HFFc6 (cell line): ENCODE measurements around the gene FAM171A1. TPM values are rescaled to one million over a fixed set of nuclear protein-coding genes. Genes with fewer than 3 reads are reported as not detected.

Experiments used
- DNase-seq: peaks from one replicate; pipeline ENCODE4 v3.0.0-alpha.2; 2018
- H3K27ac Mint-ChIP-seq: 2 replicates; pipeline ENCODE4 v1.8.0; 2020; ENCODE audit warnings: mild to moderate bottlenecking, mixed read lengths
- H3K27me3 Mint-ChIP-seq: 2 replicates; pipeline ENCODE4 v1.8.0; 2021; ENCODE audit warnings: mild to moderate bottlenecking, moderate library complexity, mixed read lengths; ENCODE audit not compliant: insufficient read depth
- H3K36me3 Mint-ChIP-seq: 2 replicates; pipeline ENCODE4 v1.8.0; 2021; ENCODE audit warnings: low read depth, mixed read lengths
- H3K4me1 Mint-ChIP-seq: 2 replicates; pipeline ENCODE4 v1.8.0; 2020; ENCODE audit warnings: low read depth, mixed read lengths
- H3K4me3 Mint-ChIP-seq: 2 replicates; pipeline ENCODE4 v1.8.0; 2020; ENCODE audit warnings: mild to moderate bottlenecking, moderate library complexity, mixed read lengths
- H3K9me3 Mint-ChIP-seq: 2 replicates; pipeline ENCODE4 v1.8.0; 2020; ENCODE audit warnings: mild to moderate bottlenecking, mixed read lengths
- CTCF ChIP-seq: fragments of 200-600 bp; sonication (generic); IDR thresholded peaks from 2 replicates; pipeline ENCODE4 v1.5.0; 2021; ENCODE audit warnings: antibody characterized with exemption, mild to moderate bottlenecking
- total RNA-seq, 6 experiments: library from RNA; stranded (reverse); fragmentation: NEBNext Ultra II Directional; extraction: Animal tissue kit (Norgen Biotek cat#: 25700); gene quantifications; 2 replicates in 1 of 6; 3 replicates in 5 of 6; pipeline ENCODE4 v1.2.3, GENCODE V29; 2021

FAM171A1 gene
- total RNA-seq, 6 experiments from 2014 or later = 33.4 to 60.7 (median 48.6) TPM

GRCh38 chr10:15352201-15352600 is 18.9 kb downstream of the FAM171A1 start:
- H3K9me3 Mint-ChIP-seq = no peaks in the 10 kb centered on the region
- H3K4me3 Mint-ChIP-seq = no peak overlapping the region
- no peaks in the 10 kb centered on the region for H3K27me3 Mint-ChIP-seq
- TF ChIP-seq CTCF = no peak
- H3K36me3 Mint-ChIP-seq = no peaks in the 10 kb centered on the region
- peaks cover 21% of the 10 kb centered on the region for H3K4me1 Mint-ChIP-seq
- H3K27ac Mint-ChIP-seq = no peak overlapping the region
- no peak for DNase-seq

- H3K36me3 Mint-ChIP-seq = no peaks in the 10 kb centered on the region
- no peaks in the 10 kb centered on the region for H3K27me3 Mint-ChIP-seq
- H3K4me3 Mint-ChIP-seq = no peak overlapping the region
- no peak for TF ChIP-seq CTCF
- no peak for DNase-seq
- no peaks in the 10 kb centered on the region for H3K9me3 Mint-ChIP-seq
- no peak overlapping the region for H3K27ac Mint-ChIP-seq
- peaks cover 27% of the 10 kb centered on the region for H3K4me1 Mint-ChIP-seq
These were observed 19.8 kb downstream of the FAM171A1 start for GRCh38 chr10:15351099-15351820.

GRCh38 chr10:15349112-15349511 is 22.0 kb downstream of the FAM171A1 start:
- no peaks in the 10 kb centered on the region for H3K27me3 Mint-ChIP-seq
- peak overlapping the region; percentile 20; the same call in 1 of the 2 replicates for H3K27ac Mint-ChIP-seq
- no peak for DNase-seq
- H3K9me3 Mint-ChIP-seq = no peaks in the 10 kb centered on the region
- H3K4me3 Mint-ChIP-seq = peak overlapping the region; percentile 85
- peaks cover 39% of the 10 kb centered on the region for H3K4me1 Mint-ChIP-seq
- TF ChIP-seq CTCF = no peak
- no peaks in the 10 kb centered on the region for H3K36me3 Mint-ChIP-seq

- Mint-ChIP-seq H3K4me3 (peak overlapping the region; percentile 85), H3K27ac (peak overlapping the region; percentile 20; the same call in 1 of the 2 replicates), H3K4me1 (peaks cover 39% of the 10 kb centered on the region), H3K9me3 (no peaks in the 10 kb centered on the region), H3K36me3 (no peaks in the 10 kb centered on the region), H3K27me3 (no peaks in the 10 kb centered on the region)
- no peak for TF ChIP-seq CTCF
- DNase-seq = no peak
These were observed 22.5 kb downstream of the FAM171A1 start for GRCh38 chr10:15348579-15348978.

GRCh38 chr10:15347150-15347549 is 23.9 kb downstream of the FAM171A1 start:
- no peak for TF ChIP-seq CTCF
- Mint-ChIP-seq H3K27ac (no peak overlapping the region), H3K4me3 (no peak overlapping the region), H3K4me1 (peaks cover 39% of the 10 kb centered on the region), H3K27me3 (no peaks in the 10 kb centered on the region), H3K36me3 (no peaks in the 10 kb centered on the region), H3K9me3 (no peaks in the 10 kb centered on the region)
- no peak for DNase-seq
